Endodermal cell (in vitro differentiated cells): ENCODE measurements around the gene TOM1L1. TPM values are rescaled to one million over a fixed set of nuclear protein-coding genes. Genes with fewer than 3 reads are reported as not detected.

Source experiments
- DNase-seq: peaks from one replicate; pipeline ENCODE4 v3.0.0-alpha.2; 2017
- H3K27ac ChIP-seq: 2 replicates; pipeline ENCODE4 v1.5.1; 2013; ENCODE audit warnings: mild to moderate bottlenecking, low read depth, low read length, moderate library complexity
- H3K27me3 ChIP-seq: 2 replicates; pipeline ENCODE4 v1.6.1; 2013; ENCODE audit warnings: mild to moderate bottlenecking, low read length, moderate library complexity; ENCODE audit not compliant: insufficient read depth, control insufficient read depth, poor library complexity, severe bottlenecking
- H3K36me3 ChIP-seq: 2 replicates; pipeline ENCODE4 v1.7.0; 2013; ENCODE audit warnings: mild to moderate bottlenecking, low read length, moderate library complexity; ENCODE audit not compliant: control insufficient read depth, insufficient read depth
- H3K4me1 ChIP-seq: one replicate; pipeline ENCODE4 v1.7.0; 2013; ENCODE audit warnings: low read length; ENCODE audit not compliant: control insufficient read depth, insufficient read depth
- H3K4me3 ChIP-seq: 2 replicates; pipeline ENCODE4 v1.5.1; 2013; ENCODE audit warnings: mild to moderate bottlenecking, low read length, moderate library complexity
- H3K9ac ChIP-seq: 2 replicates; pipeline ENCODE4 v1.6.1; 2013; ENCODE audit warnings: mild to moderate bottlenecking, low read length, moderate library complexity; ENCODE audit not compliant: poor library complexity, severe bottlenecking; ENCODE audit errors: extremely low read depth
- H3K9me3 ChIP-seq: 2 replicates; pipeline ENCODE4 v1.6.1; 2013; ENCODE audit warnings: mild to moderate bottlenecking, low read length, moderate library complexity; ENCODE audit not compliant: control insufficient read depth
- H3K27ac Mint-ChIP-seq: 2 replicates; pipeline ENCODE4 v1.8.0; 2020; ENCODE audit warnings: mixed read lengths
- H3K27me3 Mint-ChIP-seq: 2 replicates; pipeline ENCODE4 v1.8.0; 2021; ENCODE audit warnings: mild to moderate bottlenecking, mixed read lengths; ENCODE audit not compliant: insufficient read depth
- H3K36me3 Mint-ChIP-seq: 2 replicates; pipeline ENCODE4 v1.8.0; 2020; ENCODE audit warnings: low read depth, mixed read lengths
- H3K4me1 Mint-ChIP-seq: 2 replicates; pipeline ENCODE4 v1.8.0; 2020; ENCODE audit warnings: mixed read lengths
- H3K4me3 Mint-ChIP-seq: 2 replicates; pipeline ENCODE4 v1.8.0; 2020; ENCODE audit warnings: mild to moderate bottlenecking, moderate library complexity, mixed read lengths
- H3K9me3 Mint-ChIP-seq: 2 replicates; pipeline ENCODE4 v1.8.0; 2020; ENCODE audit warnings: mild to moderate bottlenecking, mixed read lengths
- CTCF ChIP-seq: fragments of 200-600 bp; sonication (generic); conservative IDR thresholded peaks from 2 replicates; pipeline ENCODE4 v1.5.0; 2021; ENCODE audit warnings: antibody characterized with exemption, mild to moderate bottlenecking
- WGBS, 2 experiments: methylation state at CpG; one replicate each; pipeline versions ENCODE4 v1.1.5 to v1.1.7; 2013; ENCODE audit warnings: missing lambda C conversion rate in 2 of 2, mixed read lengths in 1 of 2; ENCODE audit not compliant: insufficient coverage in 1 of 2, insufficient read length in 1 of 2; 5-methylcytosine and 5-hydroxymethylcytosine counted together
- total RNA-seq, 2 donors: library from RNA; stranded (reverse); fragmentation: NEBNext Ultra II Directional in 1 of 2; extraction: Animal tissue kit (Norgen Biotek cat#: 25700) in 1 of 2; gene quantifications; 2 replicates in 1 of 2; 3 replicates in 1 of 2; pipeline ENCODE4 v1.2.1, GENCODE V29; 2021

TOM1L1 gene
- total RNA-seq, 2 donors from 2014 or later, result 54.9 to 55.6 TPM

- H3K9me3 ChIP-seq, result no peaks in the 10 kb centered on the region
- H3K27ac ChIP-seq, result no peak overlapping the region
- Mint-ChIP-seq H3K27me3 (no peaks in the 10 kb centered on the region), H3K36me3 (peaks cover 76% of the 10 kb centered on the region), H3K4me3 (no peak overlapping the region), H3K9me3 (no peaks in the 10 kb centered on the region), H3K4me1 (peaks cover 39% of the 10 kb centered on the region), H3K27ac (no peak overlapping the region)
- WGBS, 2 experiments, result 63% methylated on average over 1 of the region's 1 CpG; no CpG with 5 or more reads in 1 of the 2 experiments
- H3K9ac ChIP-seq, result no peak overlapping the region
- H3K4me1 ChIP-seq, result peaks cover 3% of the 10 kb centered on the region
- H3K27me3 ChIP-seq, result no peaks in the 10 kb centered on the region
- peaks cover 56% of the 10 kb centered on the region for H3K36me3 ChIP-seq
- DNase-seq, result no peak
- TF ChIP-seq CTCF, result no peak
- no peak overlapping the region for H3K4me3 ChIP-seq
Measured at GRCh38 chr17:54932711-54933110, 32.1 kb downstream of the TOM1L1 start.

GRCh38 chr17:54933921-54934320 lies 33.3 kb downstream of the TOM1L1 start:
- no peaks in the 10 kb centered on the region for H3K9me3 Mint-ChIP-seq
- DNase-seq, result no peak
- peaks cover 77% of the 10 kb centered on the region for H3K36me3 Mint-ChIP-seq
- peak overlapping the region; percentile 75 for H3K27ac Mint-ChIP-seq
- no peak for TF ChIP-seq CTCF
- Histone ChIP-seq H3K27me3 (no peaks in the 10 kb centered on the region), H3K27ac (no peak overlapping the region), H3K4me3 (no peak overlapping the region), H3K4me1 (peaks cover 3% of the 10 kb centered on the region), H3K36me3 (peaks cover 55% of the 10 kb centered on the region), H3K9me3 (no peaks in the 10 kb centered on the region), H3K9ac (no peak overlapping the region)
- no peak overlapping the region for H3K4me3 Mint-ChIP-seq
- 70 to 82% methylated on average over 2 of the region's 3 CpGs for WGBS, 2 experiments
- no peaks in the 10 kb centered on the region for H3K27me3 Mint-ChIP-seq
- peaks cover 33% of the 10 kb centered on the region for H3K4me1 Mint-ChIP-seq

- no peak for TF ChIP-seq CTCF
- Histone ChIP-seq H3K36me3 (peaks cover 60% of the 10 kb centered on the region), H3K27ac (no peak overlapping the region), H3K4me3 (no peak overlapping the region), H3K27me3 (no peaks in the 10 kb centered on the region), H3K9me3 (no peaks in the 10 kb centered on the region), H3K4me1 (peaks cover 3% of the 10 kb centered on the region), H3K9ac (no peak overlapping the region)
- Mint-ChIP-seq H3K27ac (no peak overlapping the region), H3K9me3 (no peaks in the 10 kb centered on the region), H3K36me3 (peaks cover 75% of the 10 kb centered on the region), H3K4me3 (no peak overlapping the region), H3K27me3 (no peaks in the 10 kb centered on the region), H3K4me1 (peaks cover 33% of the 10 kb centered on the region)
- WGBS, 2 experiments, result 93 to 97% methylated on average over 3 to 5 of the region's 5 CpGs
- DNase-seq, result no peak
Measured at GRCh38 chr17:54935471-54935870, 34.8 kb downstream of the TOM1L1 start.
